Cortex of kidney (tissue), 1 donor: ENCODE results near the gene PRSS50.

Experiments used
- DNase-seq: peaks from one replicate; lab custom pipeline; 2025; lab: John Stamatoyannopoulos, UW

PRSS50 gene

GRCh38 chr3:46692566-46692990, 25.1 kb downstream of the PRSS50 start:
- DNase-seq = no peak

- DNase-seq = no peak
These were observed 26.9 kb downstream of the PRSS50 start for GRCh38 chr3:46690798-46691197.

GRCh38 chr3:46685446-46685845, 32.2 kb downstream of the PRSS50 start:
- DNase-seq = no peak

- DNase-seq = no peak
These were observed 32.8 kb downstream of the PRSS50 start for GRCh38 chr3:46684891-46685290.

- DNase-seq = no peak
These were observed 34.7 kb downstream of the PRSS50 start for GRCh38 chr3:46682974-46683373.

GRCh38 chr3:46681856-46682540, 35.7 kb downstream of the PRSS50 start:
- DNase-seq = no peak

GRCh38 chr3:46681387-46681786, 36.3 kb downstream of the PRSS50 start:
- no peak for DNase-seq

- no peak for DNase-seq
These were observed 37.3 kb downstream of the PRSS50 start for GRCh38 chr3:46680298-46680826.

- no peak for DNase-seq
These were observed 38.0 kb downstream of the PRSS50 start for GRCh38 chr3:46679681-46680080.

- no peak for DNase-seq
These were observed 39.4 kb downstream of the PRSS50 start for GRCh38 chr3:46678280-46678679.

GRCh38 chr3:46677411-46677726, 40.3 kb downstream of the PRSS50 start:
- no peak for DNase-seq

- no peak for DNase-seq
These were observed 40.9 kb downstream of the PRSS50 start for GRCh38 chr3:46676601-46677410.

- DNase-seq = no peak
These were observed 41.7 kb downstream of the PRSS50 start for GRCh38 chr3:46675843-46676567.

- DNase-seq = no peak
These were observed 42.2 kb downstream of the PRSS50 start for GRCh38 chr3:46675426-46675825.

- no peak for DNase-seq
These were observed 43.4 kb downstream of the PRSS50 start for GRCh38 chr3:46674031-46674845.

- no peak for DNase-seq
These were observed 44.3 kb downstream of the PRSS50 start for GRCh38 chr3:46673151-46674030.

- no peak for DNase-seq
These were observed 45.3 kb downstream of the PRSS50 start for GRCh38 chr3:46672349-46672695.

GRCh38 chr3:46671541-46672348, 45.9 kb downstream of the PRSS50 start:
- no peak for DNase-seq

- no peak for DNase-seq
These were observed 46.7 kb downstream of the PRSS50 start for GRCh38 chr3:46670891-46671427.
